HL-60/S4 (cell line): ENCODE data around the gene ITM2C.

ENCODE experiments used
- in situ Hi-C: fragments of 300-500 bp; cut with MboI; formaldehyde crosslinking; loops from 2 replicates; pipeline ENCODE4 v1.14.3; 2022; ENCODE audit warnings: low sequenced_read_pairs

Gene ITM2C

GRCh38 chr2:230864605-230865306, at the start of gene ITM2C:
ITM2C (plus strand) TSS chr2:230864942; CDS start chr2:230865026, 84 bp downstream.
- in situ Hi-C loops: no loop called here

- in situ Hi-C loops: no loop called here
These were observed 49.7 kb upstream of the ITM2C start for GRCh38 chr2:230815088-230815487.

GRCh38 chr2:230816735-230817134, 48.0 kb upstream of the ITM2C start:
- in situ Hi-C loops: no loop called here

- in situ Hi-C loops: no loop called here
These were observed 45.3 kb upstream of the ITM2C start for GRCh38 chr2:230819433-230819832.

- in situ Hi-C loops: loop anchor here (5.0 kb wide), 1 partner anchor 166 kb away; no protein-coding TSS in a partner anchor
These were observed 43.3 kb upstream of the ITM2C start for GRCh38 chr2:230821261-230821990.

- in situ Hi-C loops: loop anchor here (5.0 kb wide), 1 partner anchor 165 kb away; no protein-coding TSS in a partner anchor
These were observed 42.7 kb upstream of the ITM2C start for GRCh38 chr2:230821991-230822520.

GRCh38 chr2:230823264-230823964, 41.3 kb upstream of the ITM2C start:
- in situ Hi-C loops: loop anchor here (5.0 kb wide), 1 partner anchor 164 kb away; no protein-coding TSS in a partner anchor

- in situ Hi-C loops: loop anchor here (5.0 kb wide), 1 partner anchor 163 kb away; no protein-coding TSS in a partner anchor
These were observed 40.2 kb upstream of the ITM2C start for GRCh38 chr2:230824406-230824978.

- in situ Hi-C loops: loop anchor here (25.0 kb wide), 1 partner anchor 587 kb away; no protein-coding TSS in a partner anchor
These were observed 39.4 kb upstream of the ITM2C start for GRCh38 chr2:230825354-230825753.

- in situ Hi-C loops: loop anchor here (25.0 kb wide), 1 partner anchor 584 kb away; no protein-coding TSS in a partner anchor
These were observed 36.9 kb upstream of the ITM2C start for GRCh38 chr2:230827774-230828271.

GRCh38 chr2:230828272-230828961, 36.3 kb upstream of the ITM2C start:
- in situ Hi-C loops: loop anchor here (25.0 kb wide), 1 partner anchor 584 kb away; no protein-coding TSS in a partner anchor

- in situ Hi-C loops: loop anchor here (25.0 kb wide), 1 partner anchor 583 kb away; no protein-coding TSS in a partner anchor
These were observed 35.4 kb upstream of the ITM2C start for GRCh38 chr2:230829293-230829692.

- in situ Hi-C loops: loop anchor here (25.0 kb wide), 1 partner anchor 582 kb away; no protein-coding TSS in a partner anchor
These were observed 34.8 kb upstream of the ITM2C start for GRCh38 chr2:230829959-230830358.

GRCh38 chr2:230830428-230830827, 34.3 kb upstream of the ITM2C start:
- in situ Hi-C loops: loop anchor here (25.0 kb wide), 1 partner anchor 582 kb away; no protein-coding TSS in a partner anchor

- in situ Hi-C loops: loop anchor here (25.0 kb wide), 1 partner anchor 572 kb away; no protein-coding TSS in a partner anchor
These were observed 24.4 kb upstream of the ITM2C start for GRCh38 chr2:230840301-230840700.

GRCh38 chr2:230842473-230842872, 22.3 kb upstream of the ITM2C start:
- in situ Hi-C loops: loop anchor here (25.0 kb wide), 1 partner anchor 570 kb away; no protein-coding TSS in a partner anchor

- in situ Hi-C loops: loop anchor here (25.0 kb wide), 1 partner anchor 569 kb away; no protein-coding TSS in a partner anchor
These were observed 21.6 kb upstream of the ITM2C start for GRCh38 chr2:230843132-230843531.

GRCh38 chr2:230846360-230846759, 18.4 kb upstream of the ITM2C start:
- in situ Hi-C loops: loop anchor here (25.0 kb wide), 1 partner anchor 566 kb away; no protein-coding TSS in a partner anchor

- in situ Hi-C loops: loop anchor here (25.0 kb wide), 1 partner anchor 564 kb away; no protein-coding TSS in a partner anchor
These were observed 16.8 kb upstream of the ITM2C start for GRCh38 chr2:230847883-230848388.
